ENCODE results near the gene CNTF.
"Not testable (repeated sequence)": the region's sequence is repeated elsewhere in the genome, so short reads cannot be mapped to it uniquely, and the experiment has no call there.

CNTF gene, protein sequence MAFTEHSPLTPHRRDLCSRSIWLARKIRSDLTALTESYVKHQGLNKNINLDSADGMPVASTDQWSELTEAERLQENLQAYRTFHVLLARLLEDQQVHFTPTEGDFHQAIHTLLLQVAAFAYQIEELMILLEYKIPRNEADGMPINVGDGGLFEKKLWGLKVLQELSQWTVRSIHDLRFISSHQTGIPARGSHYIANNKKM

DNA sequence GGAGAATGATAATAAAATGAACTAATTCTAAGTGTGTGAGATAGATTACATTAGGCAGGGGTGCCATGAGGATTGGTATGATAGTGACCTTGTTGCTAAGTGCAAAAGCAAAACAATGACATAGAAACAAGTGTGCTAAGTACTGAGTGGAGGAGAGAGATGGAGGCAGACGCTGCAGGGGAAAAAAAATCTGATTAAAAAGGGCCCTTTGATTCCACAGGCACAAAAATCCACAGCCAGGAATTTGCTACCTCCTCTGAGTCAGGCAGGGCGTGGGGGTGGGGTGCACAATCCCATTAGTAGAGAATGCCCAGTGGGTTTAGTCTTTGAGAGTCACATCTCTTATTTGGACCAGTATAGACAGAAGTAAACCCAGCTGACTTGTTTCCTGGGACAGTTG, at the start of gene CNTF:
CNTF (plus strand) TSS at position 322 of the 400 bp plus-strand sequence. CDS start 88 bp downstream, outside the sequence.
- DNase-seq = peak; percentile 8

DNA sequence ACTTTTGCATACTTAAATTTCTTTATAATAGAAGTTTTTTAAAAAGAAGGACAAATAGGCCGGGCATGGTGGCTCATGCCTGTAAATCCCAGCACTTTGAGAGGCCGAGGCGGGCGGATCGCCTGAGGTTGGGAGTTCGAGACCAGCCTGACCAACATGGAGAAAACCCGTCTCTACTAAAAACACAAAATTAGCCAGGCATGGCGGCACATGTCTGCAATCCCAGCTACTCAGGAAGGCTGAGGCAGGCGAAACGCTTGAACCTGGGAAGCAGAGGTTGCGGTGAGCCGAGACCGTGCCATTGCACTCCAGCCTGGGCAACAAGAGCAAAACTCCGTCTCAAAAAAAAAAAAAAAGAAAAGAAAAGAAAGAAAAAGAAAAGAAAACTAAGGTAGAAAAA, 49.6 kb upstream of the CNTF start:
- DNase-seq = not testable (repeated sequence)

DNA sequence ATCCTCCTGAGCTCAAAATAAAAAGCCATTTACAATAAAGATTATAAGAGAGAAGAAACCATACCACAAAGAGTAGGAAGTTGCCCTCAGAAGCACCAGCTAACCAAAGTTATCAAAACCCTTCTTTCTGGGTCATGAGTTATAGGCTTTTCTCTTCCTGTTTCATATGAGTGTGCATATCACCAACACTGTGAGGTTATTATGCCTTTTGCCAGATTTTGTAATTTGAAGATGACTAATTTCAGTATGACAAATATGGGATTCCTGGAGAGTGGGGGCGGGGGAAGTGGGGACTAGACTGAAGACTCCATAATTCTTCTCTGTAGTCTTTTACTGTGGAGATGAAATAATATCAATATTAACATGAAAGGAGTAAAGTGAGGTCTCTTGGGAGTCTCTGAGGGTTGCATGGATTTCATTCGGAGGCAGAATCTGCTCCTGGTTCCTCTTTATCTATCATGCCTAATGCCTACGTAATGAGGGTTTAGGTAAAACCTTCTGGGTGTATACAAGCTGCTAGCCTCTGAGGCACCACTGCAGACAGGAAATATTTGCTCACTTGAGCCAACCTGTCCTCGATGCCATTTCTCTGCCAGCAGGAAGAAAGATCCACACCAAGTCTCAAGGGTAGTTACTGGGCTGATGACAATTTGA, 48.9 kb upstream of the CNTF start:
- no peak for DNase-seq

DNA sequence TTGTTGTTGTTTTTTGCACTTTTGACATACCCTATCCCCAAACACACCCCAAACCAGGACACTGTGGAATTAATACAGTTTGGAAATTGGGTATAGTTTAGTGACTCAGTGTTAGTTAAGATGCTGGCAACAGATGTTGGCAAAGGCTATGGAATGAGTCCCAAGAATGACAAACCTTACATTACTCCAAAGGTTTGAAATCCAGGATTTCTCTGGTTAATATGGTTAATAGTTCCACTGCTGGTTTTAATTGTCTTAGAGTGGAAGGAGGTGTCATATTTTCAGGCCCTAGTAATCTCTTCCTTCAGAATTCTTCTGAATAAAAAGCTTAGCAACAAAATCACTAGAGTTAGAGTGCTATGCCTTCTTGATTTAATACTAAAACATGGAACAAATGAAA, 47.6 kb upstream of the CNTF start:
- DNase-seq = no peak

DNA sequence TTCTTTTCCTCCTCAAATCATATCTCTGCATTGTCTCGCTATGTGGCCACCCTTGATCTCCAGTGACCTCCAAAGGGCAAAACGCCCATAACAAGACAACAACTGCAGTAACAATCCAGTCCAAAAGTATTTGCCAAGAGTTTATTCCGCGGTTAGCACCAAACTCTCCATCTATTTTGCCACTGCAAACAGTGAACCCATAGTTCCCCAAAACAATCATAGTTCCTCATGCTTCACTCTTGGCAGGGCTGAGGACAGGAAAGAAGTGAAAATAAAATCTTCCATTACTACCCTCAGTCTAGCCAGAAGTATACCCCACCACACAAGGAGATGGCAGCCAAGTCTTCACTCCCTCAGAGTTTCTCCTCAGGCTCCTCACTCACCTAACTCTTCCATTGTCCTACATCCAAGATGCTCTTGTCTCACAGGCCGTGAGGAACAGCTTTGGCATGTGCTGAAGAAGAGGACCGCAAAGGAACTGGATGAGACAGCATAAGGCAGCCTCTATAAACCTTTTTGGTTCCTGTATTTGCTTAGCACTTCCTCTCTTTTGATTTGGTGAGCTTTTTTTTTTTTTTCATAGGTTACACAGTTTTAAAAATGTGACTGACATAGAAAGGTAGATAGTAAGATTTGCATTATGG, 47.0 kb upstream of the CNTF start, which contains the start of gene LPXN:
LPXN (minus strand) TSS at position 480 of the 644 bp plus-strand sequence; CDS start at position 396, 84 bp downstream.
- DNase-seq = no peak

DNA sequence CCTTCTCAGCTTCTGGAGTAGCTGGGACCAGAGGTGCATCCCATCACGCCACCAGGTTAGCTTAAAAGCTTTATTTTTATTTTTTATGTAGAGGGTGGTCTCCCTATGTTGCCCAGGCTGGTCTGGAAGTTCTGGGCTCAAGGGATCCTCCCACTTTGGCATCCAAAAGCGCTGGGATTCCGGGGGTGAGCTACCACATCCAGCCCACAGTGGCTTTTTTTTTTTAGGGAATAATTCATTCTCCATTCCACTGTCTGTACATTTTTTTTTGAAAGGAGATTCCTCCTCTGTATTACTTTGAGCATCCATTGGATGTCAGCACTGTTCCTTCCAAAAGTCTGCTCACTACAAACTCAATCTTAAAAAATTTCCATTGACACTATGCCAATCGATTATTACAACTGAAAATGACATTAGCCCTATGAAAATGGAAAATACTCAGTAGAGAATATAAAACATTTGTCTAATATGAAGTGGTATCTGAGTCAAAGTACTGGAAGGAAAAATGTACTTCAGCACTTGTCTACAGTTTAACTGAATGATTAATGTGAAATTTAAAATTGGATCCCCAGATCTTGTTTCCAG, 45.5 kb upstream of the CNTF start:
- DNase-seq = no peak

DNA sequence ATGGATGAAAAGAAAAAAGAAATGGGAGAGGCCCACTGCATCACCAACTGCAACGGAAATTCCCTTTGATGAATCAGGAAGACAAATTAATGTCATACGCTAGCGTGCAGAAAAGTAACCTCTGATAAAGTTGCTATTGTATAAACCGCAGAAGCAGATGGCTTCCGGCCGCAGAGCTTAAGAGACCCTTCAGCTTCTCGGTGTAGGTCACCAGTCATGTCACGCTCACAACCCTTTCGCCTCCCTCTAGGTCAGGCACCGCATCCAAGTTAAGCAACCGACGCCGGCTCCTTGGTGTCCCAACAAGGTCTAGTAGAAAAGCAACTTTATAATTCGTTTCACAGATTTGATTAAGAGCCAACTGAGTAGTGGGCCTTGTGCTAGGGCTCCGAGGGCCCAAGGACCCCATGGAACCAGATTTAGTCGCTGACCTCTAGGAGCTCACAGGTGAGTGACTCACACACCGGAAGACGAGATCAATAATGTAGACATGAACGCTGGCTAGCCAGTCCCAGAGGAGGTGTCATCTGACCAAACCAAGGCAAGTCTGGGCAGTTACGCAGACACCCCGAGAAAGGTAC, 44.8 kb upstream of the CNTF start:
- peak; percentile 65 for DNase-seq

DNA sequence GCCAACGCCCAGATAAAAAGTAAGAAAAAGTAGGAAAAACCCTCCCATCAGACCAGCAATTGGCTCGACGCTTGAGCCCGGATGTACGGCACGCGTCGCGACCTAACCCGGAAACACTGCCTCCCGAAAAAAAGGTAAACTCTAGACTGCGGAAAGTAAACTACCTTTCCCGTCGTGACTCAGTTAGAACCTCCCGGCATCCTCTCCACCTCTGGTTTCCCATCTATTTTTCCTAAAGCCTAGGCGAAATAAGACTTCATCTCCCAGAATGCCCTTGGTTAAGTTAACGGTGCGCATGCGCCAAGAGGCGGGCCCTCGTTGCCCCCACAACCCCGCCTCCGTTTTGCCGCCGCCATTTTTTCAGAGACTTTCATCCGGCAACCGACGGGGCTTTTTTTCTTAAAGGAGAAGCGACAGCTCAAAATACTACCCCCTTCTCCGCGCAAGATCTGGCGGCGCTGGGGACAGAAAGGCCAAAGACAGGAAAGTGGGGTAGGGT, 44.3 kb upstream of the CNTF start:
- DNase-seq = peak; percentile 97

DNA sequence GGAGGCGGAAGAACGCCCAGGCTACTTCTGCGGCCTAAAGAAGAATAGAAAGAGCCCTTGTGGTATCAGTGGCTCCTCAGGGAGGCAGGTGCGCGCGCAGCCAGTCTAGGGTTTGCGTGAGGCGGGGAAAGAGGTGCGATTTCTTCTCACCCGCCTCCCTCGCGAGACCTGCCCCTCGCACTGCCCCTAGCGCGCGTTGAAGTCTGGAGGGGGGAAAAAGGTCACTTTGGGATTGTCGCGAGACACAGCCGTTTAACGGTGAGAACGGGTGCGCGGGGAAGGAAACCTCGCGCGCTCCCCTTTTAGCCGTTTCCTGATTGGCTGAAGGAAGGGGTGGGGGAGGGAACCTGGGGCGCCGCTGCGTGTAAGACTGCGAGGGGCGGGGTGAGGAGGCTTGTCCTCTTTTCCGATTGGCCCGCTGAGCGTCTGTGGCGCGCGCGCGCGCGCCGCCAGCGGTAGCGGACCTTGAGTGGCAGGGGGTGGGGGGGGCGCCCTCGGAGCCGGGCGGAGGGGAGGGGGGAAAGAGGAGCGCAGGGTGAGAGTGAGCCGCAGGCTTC, 43.8 kb upstream of the CNTF start, which contains the start of gene ZFP91:
ZFP91 (plus strand) TSS at position 429 of the 557 bp plus-strand sequence. CDS start 219 bp downstream, outside the sequence.
- peak; percentile 98 for DNase-seq

DNA sequence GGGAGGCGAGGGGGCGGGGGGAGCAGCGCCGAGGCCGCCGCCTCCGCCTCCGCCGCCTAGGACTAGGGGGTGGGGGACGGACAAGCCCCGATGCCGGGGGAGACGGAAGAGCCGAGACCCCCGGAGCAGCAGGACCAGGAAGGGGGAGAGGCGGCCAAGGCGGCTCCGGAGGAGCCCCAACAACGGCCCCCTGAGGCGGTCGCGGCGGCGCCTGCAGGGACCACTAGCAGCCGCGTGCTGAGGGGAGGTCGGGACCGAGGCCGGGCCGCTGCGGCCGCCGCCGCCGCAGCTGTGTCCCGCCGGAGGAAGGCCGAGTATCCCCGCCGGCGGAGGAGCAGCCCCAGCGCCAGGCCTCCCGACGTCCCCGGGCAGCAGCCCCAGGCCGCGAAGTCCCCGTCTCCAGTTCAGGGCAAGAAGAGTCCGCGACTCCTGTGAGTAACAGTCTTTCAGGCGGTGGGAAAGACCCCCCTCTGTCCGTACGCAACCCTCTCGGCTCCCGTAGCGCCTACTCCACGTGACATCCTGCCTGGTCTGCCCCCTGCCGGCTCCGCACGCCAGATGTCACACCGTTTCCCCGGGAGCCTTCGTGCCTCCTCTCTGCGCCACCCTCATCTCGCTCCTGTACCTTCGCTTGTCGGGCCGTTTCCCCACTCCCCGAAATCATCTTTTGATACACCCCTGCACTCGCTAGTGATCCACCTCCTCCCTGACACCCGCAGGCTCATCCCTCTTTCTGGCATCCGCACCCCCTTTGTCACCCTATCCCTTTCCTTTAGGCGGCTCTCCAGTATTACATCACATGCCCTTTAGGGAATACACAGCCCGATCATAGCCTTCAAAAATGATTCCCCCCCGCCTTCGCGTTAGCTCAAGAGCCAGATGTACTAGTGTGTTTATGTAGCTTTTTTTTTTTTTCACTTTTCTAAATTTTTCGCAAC, 43.0 kb upstream of the CNTF start:
- DNase-seq = peak; percentile 91

DNA sequence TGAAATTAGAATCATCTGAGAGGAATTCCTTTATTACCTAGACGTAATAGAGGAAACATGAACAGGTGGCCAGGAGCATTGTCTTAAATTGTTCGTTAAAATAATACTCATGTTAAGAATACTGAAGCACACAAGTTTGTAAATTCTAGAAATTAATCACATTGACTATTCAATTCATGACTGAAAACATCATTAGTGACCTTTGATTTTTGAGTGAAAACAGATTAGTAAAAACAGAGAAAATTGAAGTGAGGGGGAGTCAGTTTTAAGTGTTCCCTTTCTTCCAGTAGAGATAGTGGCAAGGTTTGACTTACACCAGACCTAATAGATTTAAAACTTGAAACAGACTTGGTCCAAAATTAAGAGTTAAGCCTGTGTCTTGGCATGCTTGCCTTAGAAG, 42.2 kb upstream of the CNTF start:
- DNase-seq = no peak

DNA sequence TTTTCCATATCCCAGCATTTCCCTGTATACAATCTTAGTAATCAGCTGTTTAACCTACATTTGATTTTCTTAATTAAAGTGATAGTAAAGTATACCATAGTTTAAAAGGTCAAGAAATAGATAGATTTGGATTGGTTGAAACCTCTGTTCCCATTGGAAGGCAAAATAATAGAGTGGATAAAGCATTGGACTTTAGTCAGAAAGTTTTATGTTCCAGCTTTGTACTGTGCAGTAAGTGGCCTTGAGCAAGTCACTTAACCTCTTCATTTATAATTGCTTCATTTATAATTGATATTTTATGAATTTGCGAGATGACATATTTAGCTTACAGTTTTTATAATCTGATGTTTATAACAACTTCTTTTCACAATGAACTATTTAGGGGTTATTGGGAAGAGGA, 40.0 kb upstream of the CNTF start:
- no peak for DNase-seq

DNA sequence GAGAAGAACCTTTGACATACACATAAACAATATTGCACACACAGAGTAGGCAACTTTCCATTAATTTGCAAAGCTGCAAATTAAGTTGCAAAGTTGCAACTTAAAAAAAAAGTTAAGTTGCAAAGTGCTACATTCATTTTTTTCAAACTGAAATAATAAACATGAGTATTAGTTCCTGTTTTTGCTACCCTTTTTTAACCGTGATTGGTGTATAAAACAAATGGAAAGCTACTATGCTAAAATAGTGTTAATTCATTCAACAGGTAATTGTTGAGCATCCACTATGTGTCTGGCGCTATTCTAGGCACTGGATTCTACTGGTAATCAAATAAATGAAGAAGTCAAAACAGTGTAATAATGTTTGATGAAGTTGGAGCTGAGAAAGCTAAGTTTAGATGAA, 35.5 kb upstream of the CNTF start:
- no peak for DNase-seq

DNA sequence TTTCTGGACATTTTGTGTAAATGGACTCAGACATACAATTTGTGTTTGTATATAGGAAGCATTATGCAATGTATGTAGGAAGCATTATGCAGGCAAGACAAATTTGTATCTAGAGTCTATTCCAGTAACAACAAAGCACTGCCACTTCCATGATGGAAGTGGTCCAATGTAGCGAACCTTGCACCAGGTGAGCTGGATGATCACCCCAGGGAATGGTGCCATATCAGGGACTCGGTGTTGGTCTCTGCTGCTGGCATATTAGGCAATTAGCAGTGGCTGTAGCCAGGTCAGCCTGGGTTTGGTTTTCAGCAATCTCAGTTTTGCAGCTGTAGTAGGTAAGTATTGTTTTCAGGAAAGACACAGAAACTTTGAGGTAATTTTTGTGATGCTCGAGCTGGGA, 30.8 kb upstream of the CNTF start:
- DNase-seq = no peak

DNA sequence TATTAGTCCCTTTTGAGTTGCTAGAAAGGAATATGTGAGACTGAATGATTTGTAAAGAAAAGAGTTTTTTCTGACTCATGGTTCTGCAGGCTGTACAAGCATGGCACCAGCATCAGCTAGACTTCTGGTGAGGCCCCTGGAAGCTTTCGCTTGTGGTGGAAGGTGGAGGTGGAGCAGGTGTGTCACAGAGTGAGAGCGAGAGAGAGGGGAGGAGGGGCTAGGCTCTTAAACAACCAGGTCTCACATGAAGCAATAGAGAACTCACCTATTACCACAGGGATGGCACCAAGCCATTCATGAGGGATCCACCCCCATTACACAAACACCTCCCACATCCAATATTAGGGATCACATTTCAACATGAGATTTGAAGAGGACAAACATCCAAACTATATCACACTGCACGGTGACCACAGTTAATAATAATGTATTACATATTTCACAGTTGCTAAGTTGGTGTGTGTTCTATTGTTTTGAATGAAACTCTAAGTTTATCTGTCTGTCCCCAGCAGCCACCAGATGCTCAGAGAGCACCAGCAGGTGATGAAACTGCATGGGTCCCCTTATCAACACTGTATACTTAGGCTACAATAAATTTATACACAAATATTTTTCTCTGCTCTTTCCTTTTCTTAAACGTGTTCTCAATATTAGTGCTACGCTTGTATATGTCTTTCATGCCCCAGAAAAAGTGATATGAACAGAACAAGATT, 29.5 kb upstream of the CNTF start:
- no peak for DNase-seq

DNA sequence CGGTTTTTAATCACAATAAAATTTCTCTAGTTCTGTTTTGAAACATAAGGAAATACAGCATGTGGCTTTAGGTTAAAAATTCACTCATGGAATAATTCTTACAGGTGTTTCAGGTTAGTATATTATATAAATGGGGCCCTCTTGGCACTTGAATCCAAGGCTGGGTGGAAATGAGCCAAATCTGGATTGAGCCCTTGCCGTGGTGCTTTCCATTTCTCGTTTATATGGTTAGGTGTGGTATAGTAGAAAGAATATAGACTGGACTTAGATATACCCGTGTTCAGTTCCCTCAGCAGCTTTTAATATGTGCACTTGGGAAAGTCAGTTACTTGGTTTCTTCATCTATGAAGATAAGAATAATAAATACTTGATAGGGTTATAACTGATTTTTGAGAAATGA, 27.6 kb upstream of the CNTF start:
- no peak for DNase-seq

DNA sequence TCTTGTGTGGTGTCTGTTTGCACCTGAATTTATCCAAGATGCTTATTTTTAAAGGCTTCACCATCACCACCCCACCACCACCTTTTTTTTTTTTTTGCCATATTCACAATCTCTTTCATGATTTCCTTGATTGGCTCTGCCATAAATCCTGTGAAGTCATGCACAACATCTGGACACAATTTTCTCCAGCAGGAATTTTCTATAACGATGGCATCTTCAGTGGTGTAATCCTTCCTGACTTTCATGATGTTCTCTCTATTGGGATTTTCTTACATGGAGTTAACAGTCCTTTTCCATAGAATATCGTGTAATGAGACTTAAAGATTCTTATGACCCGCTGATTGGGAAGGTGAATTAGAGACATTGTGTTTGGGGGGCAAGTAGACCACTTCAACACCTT, 25.8 kb upstream of the CNTF start:
- DNase-seq = no peak

DNA sequence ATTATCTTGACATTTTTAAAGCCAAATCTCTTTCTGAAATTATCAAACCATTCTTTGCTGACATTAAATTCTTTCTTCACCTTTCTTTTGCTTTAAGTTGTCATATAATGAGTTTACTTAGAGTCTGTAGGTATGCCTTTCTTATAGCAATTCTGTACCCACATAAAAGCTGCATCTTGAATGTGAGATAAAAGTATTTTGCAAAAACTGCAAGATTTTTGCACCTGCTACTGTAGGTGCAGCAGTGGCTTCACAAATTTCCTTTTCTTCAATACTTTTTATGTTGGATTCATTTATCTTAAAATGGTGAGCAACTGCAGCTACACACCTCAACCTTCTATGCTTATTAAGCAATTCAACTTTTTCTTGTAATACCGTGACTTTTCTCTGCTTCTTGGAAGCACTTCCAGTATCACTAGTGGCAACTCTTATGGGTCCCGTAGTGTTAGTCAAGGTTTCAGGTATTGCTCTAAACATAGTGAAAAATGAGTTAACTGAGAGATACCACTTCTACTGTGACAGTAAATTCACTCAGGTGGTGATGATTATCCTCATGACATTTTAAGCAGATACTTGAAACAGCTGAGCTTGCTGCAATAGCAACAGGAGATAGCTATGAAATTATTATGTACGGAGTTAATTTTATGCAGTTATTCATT, 24.9 kb upstream of the CNTF start:
- DNase-seq = no peak

DNA sequence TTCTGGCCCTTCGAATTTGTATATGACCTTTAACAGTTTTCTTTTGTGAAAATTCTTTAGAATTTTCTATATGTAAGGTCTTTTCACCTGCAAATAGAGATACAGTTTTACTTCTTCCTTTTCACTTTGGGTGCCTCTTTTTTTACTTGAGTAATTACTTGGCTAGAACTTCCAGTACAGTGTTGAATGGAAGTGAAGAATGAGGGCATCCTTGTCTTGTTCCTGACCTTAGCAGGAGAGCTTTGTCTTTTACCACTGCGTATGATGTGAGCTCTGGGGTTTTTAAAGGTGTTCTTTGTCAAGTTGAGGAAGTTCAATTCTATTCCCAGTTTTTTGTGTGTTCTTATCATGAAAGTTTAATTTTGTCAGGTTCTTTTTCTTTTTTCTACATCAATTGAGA, 22.0 kb upstream of the CNTF start:
- no peak for DNase-seq

DNA sequence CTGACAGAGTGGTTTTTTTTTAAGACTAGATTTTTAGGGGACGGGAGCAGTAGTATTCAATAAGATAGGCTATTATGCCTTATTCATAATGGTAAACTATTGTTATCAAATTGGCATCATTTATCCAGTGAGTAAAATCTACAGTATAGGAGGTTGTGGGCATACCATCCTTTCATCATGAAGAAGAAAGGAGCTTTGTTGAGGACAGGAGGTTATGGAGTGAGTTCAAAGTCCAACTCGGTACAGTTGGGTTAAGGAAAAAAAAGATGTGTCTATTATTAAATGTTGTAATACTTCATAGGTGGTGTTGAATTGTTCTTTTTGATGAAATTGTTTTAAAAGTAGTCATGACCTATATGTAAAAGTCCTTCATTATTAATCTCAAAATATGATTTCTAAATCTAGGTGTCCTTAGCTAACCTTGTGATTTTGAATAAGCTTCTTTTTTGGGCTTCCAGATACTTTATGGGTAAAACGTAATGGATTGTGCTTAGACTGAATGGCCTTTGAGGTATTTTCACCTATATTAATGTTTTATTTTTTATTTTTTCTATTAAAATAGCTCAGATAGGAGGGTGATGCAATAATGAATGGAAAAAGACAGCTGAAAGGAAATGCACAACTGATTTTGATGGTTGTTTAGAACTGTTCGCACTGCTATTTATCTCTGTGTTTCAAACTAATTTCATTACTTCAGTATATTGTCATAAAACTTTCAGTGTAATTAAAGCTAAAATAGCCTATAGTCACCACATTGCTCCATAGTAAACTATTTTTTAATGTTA, 15.3 kb upstream of the CNTF start:
- no peak for DNase-seq
